HG03460 (cell line): ENCODE measurements around the gene PRDX1.
"Not testable (repeated sequence)": the region's sequence is repeated elsewhere in the genome, so short reads cannot be mapped to it uniquely, and the experiment has no call there.

Source experiments
- ATAC-seq: cut with Tn5 transposase; IDR thresholded peaks from one replicate; pipeline ENCODE4 v1.9.1; 2021; ENCODE audit not compliant: unreplicated experiment

The PRDX1 gene

DNA sequence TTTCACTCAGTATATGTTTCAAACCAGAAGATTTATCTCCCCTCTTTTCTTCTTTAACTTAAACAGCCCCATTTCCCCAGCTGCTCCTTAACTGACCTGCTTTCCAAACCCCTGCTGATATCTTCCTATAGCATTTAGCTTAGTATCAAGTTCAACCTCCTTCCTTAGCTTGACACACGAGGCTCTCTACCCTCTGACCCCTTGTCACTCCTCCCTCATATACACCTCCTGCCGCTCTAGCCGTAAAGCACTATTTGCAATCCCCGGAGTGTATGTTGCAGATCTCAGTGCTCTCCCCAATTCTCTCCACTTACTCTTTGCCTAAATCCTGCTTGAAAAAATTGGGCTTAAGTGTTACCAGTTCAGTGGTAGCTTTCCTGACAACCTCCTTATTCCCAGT, 15.2 kb upstream of the PRDX1 start:
- no peak for ATAC-seq

DNA sequence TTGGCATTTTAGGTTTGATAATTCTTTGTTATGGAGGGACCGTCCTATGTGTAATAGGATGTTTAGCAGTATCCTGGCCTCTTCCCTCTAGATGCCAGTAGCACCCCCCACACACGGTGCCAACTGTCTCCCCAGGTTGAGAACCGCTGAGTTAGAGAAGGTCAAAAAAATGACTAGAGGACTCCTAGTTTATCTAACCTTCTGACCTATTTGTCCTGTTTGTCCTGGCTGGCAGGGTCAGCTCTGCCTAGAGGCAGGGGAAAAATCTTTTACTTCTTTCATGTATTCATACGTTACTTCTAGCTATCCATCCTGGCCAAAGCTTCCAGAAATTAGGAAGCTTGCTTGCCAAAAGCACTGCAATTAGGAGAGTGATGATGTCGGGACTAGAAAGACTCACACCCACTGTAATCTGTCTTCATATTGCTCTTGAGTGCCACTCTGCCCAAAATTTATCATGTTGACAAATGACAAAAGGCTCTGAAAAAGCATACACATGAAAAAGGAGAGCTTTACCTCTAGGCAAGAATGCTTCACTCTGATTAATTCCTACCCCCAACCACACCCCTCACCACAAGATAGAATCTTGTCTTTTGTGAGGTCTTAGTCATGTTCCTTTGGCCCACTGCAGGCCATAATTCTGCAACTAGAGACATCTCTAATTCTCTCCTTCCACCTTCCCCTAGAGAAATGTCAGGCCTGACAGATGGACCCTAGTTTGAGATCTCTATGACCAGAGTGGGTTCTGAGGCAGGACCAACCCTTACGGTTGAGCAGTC, 14.5 kb upstream of the PRDX1 start:
- ATAC-seq = no peak

DNA sequence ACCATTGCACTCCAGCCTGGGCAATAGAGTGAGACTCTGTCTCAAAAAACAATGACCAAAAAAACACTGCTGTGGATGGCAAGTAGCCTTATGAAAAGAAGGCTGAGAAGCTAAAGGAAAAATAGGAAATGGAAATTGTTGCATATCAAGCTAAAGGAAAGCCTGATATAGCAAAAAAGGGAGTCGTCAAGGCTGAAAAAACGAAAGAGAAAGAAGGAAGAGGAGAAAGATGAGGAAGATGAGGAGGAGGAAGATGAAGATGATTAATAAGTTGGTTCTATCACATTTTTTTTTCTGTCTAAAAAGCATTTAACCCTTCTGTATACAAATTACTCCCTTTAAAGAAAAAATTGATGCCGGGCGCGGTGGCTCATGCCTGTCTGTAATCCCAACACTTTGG, 10.2 kb upstream of the PRDX1 start:
- no peak for ATAC-seq

DNA sequence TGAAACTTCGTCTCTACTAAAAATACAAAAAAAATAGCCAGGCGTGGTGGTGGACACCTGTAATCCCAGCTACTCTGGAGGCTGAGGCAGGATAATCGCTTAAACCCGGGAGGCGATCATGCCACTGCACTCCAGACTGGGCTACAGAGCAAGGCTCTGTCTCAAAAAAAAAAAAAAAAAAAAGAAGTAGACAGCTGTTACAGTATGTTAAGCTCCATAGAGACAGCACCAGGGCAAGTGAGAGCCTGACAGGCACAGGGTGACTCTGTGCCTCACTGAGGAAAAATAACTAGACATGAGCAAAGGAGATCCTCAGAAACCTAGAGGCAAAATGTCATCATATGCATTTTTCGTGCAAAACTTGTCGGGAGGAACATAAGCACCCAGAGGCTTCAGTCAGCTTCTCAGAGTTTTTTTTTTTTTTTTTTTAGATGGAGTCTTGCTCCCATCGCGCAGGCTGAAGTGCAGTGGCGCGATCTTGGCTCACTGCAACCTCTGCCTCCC, 9.0 kb upstream of the PRDX1 start:
- no peak for ATAC-seq

DNA sequence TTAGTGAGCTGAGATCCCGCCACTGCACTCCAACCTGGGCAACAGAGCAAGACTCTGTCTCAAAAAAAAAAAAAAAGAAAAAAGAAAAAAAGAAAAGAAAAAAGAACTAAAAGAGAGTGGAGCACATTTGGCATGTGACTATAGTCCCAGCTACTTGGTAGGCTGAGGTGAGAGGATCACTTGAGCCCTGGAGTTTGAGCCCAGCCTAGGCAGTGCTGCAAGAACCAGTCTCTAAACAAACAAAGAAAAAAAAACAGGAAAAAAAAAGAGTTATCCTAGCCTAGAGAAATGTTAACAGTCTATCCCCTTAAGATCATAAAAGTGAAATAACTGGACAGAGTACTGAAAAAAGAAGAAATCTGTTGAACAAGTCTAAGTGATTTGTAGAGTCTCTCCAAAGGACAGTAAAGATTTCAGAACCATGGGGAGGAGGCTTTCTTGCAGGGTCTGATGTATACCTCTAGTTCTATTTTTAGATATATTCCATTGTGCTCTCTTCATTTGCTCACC, 4.5 kb upstream of the PRDX1 start:
- no peak for ATAC-seq

DNA sequence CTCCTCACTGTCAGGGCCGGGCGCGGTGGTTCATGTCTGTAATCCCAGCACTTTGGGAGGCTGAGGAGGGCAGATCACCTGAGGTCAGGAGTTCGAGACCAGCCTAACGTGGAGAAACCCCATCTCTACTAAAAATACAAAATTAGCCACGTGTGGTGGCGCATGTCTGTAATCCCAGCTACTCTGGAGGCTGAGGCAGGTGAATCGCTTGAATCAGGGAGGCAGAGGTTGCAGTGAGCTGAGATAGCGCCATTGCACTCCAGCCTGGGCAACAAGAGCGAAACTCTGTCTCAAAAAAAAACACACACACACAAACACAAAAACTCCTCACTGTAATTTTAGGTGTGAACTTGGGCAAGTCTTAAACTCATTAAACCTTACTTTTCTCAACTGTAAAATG, 2.3 kb upstream of the PRDX1 start:
- ATAC-seq = not testable (repeated sequence)

DNA sequence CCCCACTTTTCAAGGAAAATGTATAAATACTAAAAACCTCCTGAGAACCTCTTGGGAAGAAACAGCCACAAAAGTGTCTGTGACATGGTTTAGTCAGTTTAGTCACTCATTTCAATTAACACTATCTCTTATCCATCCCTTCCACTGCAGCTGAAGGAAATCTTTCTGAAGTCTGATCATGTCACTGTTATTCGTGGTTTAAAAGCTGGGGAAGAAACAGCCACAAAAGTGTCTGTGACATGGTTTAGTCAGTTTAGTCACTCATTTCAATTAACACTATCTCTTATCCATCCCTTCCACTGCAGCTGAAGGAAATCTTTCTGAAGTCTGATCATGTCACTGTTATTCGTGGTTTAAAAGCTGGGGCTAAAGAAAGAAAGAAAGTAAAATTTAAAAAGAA, 1.8 kb upstream of the PRDX1 start:
- not testable (repeated sequence) for ATAC-seq

DNA sequence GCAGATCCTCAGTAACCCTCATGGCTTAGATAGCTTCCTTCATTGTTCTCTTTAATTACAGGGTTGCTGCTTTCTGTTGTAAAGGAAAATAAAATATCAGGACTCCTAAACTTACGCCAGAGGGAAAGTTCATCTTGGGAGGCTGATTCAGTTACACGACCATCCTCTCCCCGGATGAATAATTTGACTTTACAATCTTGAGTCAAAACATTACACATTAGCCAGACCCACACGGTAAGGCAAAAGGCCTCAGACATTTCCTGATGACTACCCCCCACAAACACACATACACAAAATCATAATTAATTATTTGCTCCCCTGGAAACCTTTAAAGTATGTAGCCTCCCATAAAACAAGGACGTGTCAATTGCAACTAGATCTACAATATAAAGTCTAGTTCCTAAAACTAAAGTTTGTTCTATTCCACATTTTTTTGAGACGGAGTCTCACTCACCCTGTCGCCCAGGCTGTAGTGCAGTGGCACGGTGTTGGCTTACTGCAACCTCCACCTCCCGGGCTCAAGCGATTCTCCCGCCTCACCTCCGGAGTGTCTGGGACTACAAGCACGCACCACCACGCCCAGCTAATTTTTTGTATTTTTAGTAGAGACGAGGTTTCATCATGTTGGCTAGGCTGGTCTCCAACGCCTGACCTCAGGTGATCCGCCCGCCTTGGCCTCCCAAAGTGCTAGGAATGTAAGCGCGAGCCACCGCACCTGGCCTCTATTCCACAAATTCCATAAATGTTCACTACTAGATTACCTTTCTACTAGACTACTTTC, 830 bp upstream of the PRDX1 start:
- no peak for ATAC-seq

DNA sequence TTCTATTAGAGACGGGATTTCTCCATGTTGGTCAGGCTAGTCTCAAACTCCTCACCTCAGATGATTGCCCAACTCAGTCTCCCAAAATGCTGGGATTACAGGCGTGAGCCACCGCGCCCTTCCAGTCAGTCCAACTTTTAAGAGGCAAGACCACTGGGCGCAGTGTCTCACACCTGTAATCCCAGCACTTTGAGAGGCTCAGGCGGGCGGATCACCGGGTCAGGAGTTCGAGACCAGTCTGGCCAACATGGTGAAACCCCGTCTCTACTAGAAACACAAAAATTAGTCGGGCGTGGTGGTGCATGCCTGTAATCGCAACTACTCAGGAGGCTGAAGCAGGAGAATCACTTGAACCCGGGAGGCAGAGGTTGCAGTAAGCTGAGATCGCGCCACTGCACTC, 1.9 kb downstream of the PRDX1 start:
- ATAC-seq = not testable (repeated sequence)

DNA sequence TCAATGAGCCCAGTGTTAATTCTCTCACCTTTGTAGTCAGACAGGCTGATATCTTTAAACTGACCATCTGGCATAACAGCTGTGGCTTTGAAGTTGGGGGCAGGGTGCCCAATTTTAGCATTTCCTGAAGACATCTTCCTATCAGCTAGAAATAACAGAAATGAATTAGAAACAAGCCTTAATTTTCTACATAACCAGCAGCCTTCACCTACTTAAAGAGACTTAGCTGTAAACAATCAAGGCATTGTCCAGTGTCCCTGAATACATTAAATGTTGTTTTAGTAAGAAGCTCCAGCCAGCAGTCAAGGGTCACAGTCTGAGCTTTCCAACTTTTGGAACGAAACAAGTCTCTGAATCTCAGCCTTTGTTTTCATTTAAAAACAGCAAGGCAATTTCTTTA, 2.8 kb downstream of the PRDX1 start:
- no peak for ATAC-seq

DNA sequence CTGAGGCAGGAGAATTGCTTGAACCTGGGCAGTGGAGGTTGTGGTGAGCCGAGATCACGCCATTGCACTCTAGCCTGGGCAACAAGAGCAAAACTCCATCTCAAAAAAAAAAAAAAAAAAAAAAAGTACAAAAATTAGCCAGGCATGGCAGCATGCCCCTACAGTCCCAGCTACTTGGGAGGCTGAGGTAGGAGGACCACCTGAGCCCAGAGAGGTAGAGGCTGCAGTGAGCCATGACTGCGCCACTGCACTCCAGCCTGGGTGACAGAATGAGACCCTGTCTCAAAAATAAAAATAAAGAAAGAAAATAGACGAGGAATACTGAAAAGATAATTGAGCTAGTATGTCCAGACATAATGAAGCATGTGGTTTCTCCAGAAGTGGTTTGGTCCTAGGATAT, 3.3 kb downstream of the PRDX1 start:
- not testable (repeated sequence) for ATAC-seq

DNA sequence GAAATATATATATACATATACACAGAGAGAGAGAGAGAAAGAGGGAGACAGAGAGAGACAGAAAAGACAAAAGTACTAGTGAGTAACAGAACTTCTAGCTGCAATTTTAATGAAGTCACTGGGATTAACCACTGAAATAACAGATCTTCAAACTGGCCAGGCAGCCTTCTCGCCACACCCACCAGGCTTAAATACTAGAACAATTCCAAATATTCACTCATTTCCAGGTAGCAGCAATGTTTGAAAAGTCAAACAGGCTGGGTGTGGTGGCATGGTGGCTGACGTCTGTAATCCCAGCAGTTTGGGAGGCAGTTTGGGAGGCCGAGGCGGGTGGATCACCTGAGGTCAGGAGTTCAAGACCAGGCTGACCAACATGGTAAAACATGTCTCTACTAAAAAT, 5.2 kb downstream of the PRDX1 start:
- no peak for ATAC-seq

DNA sequence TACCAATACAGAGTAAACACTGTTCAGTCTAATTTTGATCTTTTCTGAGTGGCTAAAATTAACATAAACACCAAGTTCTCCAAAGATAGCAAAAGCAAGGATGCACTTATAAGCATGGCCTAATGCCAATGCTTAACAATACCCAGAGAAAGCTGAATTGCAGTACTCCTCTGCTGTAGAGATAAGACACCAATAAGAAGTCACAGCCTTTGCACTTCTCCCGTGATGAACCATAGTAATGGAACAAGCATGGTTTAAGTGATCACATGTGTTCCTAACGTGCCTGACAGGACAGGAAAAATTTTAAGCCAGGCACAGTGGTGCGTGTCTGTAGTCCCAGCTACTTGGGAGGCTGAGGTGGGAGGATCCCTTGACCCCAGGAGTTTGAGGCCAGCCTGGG, 5.6 kb downstream of the PRDX1 start:
- no peak for ATAC-seq

DNA sequence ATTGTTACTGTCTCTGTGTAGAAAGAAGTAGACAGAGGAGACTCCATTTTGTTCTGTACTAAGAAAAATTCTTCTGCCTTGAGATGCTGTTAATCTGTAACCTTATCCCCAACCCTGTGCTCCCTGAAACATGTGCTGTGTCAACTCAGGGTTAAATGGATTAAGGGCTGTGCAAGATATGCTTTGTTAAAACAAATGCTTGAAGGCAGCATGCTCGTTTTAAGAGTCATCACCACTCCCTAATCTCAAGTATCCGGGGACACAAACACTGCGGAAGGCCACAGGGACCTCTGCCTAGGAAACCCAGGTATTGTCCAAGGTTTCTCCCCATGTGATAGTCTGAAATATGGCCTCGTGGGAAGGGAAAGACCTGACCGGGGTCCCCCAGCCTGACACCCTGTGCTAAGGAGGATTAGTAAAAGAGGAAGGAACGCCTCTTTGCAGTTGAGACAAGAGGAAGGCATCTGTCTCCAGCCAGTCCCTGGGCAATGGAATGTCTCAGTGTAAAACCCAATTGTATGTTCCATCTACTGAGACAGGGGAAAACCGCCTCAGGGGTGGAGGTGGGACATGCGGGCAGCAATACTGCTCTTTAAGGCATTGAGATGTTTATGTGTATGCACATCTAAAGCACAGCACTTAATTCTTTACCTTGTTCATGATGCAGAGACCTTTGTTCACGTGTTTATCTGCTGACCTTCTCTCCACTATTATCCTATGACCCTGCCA, 8.0 kb downstream of the PRDX1 start:
- ATAC-seq = not testable (repeated sequence)

DNA sequence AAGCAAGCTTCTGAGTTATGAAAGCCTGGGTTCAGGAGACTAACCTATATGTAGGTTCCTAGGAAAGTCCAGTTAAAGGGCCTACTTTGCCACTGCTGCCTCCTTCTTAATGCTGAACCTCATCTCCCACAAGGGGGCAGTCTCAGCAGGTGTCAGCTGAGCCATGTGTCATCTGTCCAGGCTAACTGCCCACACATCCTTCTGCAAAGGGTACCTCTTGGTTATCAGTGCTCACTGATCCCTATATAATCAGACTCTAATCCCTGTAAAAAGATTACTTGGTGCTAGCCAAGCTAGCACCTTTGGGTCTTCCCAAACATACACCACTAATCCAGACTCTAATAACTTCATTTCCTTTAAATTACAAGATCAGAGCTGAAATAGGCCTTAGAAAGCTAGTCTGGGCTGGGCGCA, 9.0 kb downstream of the PRDX1 start:
- no peak for ATAC-seq

DNA sequence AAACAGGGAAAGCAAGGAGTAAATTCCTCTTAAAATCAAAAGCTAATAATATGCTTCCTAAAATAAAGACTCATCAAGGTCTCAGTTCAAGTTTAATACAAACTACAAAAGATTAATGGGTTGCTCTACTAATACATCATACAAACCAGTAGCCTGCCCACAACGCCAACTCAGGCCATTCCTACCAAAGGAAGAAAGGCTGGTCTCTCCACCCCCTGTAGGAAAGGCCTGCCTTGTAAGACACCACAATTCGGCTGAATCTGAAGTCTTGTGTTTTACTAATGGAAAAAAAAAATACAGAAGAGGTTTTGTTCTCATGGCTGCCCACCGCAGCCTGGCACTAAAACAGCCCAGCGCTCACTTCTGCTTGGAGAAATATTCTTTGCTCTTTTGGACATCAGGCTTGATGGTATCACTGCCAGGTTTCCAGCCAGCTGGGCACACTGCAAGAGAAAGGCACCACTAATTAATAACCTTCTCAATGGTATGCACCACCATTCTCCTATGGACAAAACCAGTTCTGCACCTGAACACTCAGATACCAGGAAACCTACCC, 10.6 kb downstream of the PRDX1 start:
- no peak for ATAC-seq

DNA sequence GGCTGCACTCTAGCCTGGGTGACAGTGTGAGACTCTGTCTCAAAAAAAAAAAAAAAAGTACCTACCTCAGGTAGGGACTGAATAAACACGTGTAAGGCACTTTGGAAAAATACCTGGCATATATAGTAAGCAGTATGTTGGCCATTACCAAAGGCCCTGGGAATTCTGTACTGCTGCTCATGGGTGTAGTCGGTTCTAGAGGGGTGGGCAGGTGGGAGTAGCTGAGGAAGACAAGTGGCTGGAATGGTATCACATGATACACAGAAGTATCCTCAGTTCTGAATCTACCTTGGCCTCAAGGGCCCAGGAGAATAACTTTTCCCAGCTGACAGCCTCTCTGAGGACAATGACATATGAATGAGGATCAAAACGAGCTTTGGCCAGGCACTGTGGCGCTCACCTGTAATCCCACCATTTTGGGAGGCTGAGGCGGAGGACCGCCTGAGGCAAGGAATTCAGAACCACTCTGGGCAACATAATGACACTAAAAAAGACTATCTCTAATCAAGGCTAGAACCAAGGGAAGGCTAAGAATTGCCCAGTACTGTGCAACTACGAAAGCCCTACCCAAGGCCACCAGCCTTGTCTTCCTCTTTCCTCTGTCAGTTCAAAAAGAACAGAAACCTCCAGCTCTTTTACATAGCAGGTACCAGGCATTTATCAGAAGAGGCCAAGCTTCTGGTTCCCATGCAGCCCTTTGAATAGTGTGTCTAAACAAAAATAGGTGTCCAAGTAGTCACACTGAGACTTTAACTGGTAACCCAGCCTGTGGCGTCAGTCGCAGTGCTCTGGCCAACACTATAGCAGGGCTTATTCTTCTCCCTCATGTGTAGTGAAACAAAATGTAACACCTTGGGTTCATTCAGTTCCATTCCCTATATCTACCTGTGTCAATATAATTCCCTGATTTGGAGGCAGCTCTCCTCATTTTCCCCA, 11.4 kb downstream of the PRDX1 start:
- ATAC-seq = no peak

DNA sequence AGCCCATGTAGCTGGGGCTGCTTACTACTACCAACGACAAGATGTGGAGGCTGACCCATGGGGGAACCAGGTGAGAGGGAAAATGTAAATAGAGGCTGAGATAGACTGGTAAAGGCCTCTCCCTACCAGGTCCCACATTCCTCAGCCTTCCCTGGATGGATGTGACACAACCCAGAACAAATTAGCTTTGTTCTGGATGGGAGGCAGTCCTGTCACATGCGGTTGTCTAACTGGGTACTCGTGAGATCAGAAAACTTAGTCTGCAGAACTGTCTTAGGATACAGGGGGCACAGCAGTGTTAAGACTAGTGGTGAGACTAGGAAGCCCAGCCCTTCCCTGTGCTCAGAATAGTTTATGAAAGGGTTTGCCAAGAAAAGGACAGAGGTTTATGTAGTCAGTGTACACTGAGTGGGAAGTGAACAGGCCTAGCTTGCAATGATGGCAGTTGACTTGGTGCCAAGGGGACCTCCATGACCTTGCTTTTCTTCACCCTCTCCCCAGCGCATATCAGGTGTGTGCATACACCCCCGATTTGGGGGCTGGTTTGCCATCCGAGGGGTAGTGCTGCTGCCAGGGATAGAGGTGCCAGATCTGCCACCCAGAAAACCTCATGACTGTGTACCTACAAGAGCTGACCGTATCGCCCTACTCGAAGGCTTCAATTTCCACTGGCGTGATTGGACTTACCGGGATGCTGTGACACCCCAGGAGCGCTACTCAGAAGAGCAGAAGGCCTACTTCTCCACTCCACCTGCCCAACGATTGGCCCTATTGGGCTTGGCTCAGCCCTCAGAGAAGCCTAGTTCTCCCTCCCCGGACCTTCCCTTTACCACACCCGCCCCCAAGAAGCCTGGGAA, 13.2 kb downstream of the PRDX1 start:
- no peak for ATAC-seq

DNA sequence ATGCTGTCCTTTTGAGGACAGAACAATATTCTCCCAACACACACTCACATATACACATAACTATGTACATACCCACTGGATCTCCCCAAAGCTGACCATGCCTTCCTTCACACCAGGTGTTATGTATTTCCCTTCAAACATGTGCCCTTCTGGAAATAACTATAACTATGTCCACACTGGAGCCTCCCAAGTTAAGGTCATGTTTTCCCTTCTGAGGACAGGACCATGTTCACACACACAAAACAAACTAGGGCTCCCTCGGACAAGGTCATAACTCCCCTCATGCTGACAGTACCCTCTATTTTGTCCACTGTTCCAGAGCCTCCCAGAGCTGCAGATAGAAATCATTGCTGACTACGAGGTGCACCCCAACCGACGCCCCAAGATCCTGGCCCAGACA, 13.8 kb downstream of the PRDX1 start:
- no peak for ATAC-seq
